Left renal pelvis (tissue), 4 donors: ENCODE measurements around the gene TSHZ2. TPM values are rescaled to one million over a fixed set of nuclear protein-coding genes. Genes with fewer than 3 reads are reported as not detected.
"Not testable (repeated sequence)": the region's sequence is repeated elsewhere in the genome, so short reads cannot be mapped to it uniquely, and the experiment has no call there.

Experiments
- DNase-seq, 4 donors: peaks; one replicate each; pipeline ENCODE4 v3.0.0-alpha.2; 2013; ENCODE audit warnings: low read depth in 4 of 4, low spot score in 3 of 4
- polyA plus RNA-seq, 4 donors: library from polyadenylated mRNA; unstranded; fragments of 120-200 nt; gene quantifications; one replicate each; pipeline ENCODE4 v1.2.1, GENCODE V29; 2013; ENCODE audit not compliant: insufficient read length in 4 of 4

Gene TSHZ2
- polyA plus RNA-seq, 4 donors = 11.8 to 23.4 (median 14.1) TPM

GRCh38 chr20:52958211-52958610 lies 13.9 kb upstream of the TSHZ2 start:
- DNase-seq = no peak

- DNase-seq = peak in 1 of 4 donors; percentile 76
Measured at GRCh38 chr20:52959125-52959524, 13.0 kb upstream of the TSHZ2 start.

GRCh38 chr20:52962183-52962582 lies 10.0 kb upstream of the TSHZ2 start:
- no peak for DNase-seq

- DNase-seq = no peak
Measured at GRCh38 chr20:52963131-52963530, 9.0 kb upstream of the TSHZ2 start.

GRCh38 chr20:52964131-52964530 lies 8.0 kb upstream of the TSHZ2 start:
- no peak for DNase-seq

GRCh38 chr20:52965380-52965779 lies 6.8 kb upstream of the TSHZ2 start:
- no peak for DNase-seq

GRCh38 chr20:52965819-52966218 lies 6.3 kb upstream of the TSHZ2 start:
- no peak for DNase-seq

- DNase-seq = not testable (repeated sequence)
Measured at GRCh38 chr20:52966543-52966942, 5.6 kb upstream of the TSHZ2 start.

GRCh38 chr20:52971498-52972189 lies 514 bp upstream of the TSHZ2 start:
- no peak for DNase-seq

- no peak for DNase-seq
Measured at GRCh38 chr20:52972965-52973819, 1.0 kb downstream of the TSHZ2 start.

GRCh38 chr20:52974179-52974594 lies 2.0 kb downstream of the TSHZ2 start:
- no peak for DNase-seq

GRCh38 chr20:52975029-52975732 lies 3.0 kb downstream of the TSHZ2 start:
- no peak for DNase-seq

- DNase-seq = no peak
Measured at GRCh38 chr20:52975803-52976531, 3.8 kb downstream of the TSHZ2 start.

- DNase-seq = no peak
Measured at GRCh38 chr20:52978851-52979250, 6.7 kb downstream of the TSHZ2 start.

- no peak for DNase-seq
Measured at GRCh38 chr20:52981051-52981450, 8.9 kb downstream of the TSHZ2 start.

- DNase-seq = no peak
Measured at GRCh38 chr20:52983726-52984450, 11.7 kb downstream of the TSHZ2 start.

- DNase-seq = no peak
Measured at GRCh38 chr20:52984451-52984810, 12.3 kb downstream of the TSHZ2 start.

GRCh38 chr20:52985687-52986086 lies 13.5 kb downstream of the TSHZ2 start:
- no peak for DNase-seq

GRCh38 chr20:52987295-52987694 lies 15.1 kb downstream of the TSHZ2 start:
- no peak for DNase-seq

GRCh38 chr20:52991830-52992229 lies 19.7 kb downstream of the TSHZ2 start:
- no peak for DNase-seq
